ENCODE measurements around the gene ANGPT4.
A peak's percentile ranks its signal among the peaks of the same experiment; 100 is the strongest.

DNA sequence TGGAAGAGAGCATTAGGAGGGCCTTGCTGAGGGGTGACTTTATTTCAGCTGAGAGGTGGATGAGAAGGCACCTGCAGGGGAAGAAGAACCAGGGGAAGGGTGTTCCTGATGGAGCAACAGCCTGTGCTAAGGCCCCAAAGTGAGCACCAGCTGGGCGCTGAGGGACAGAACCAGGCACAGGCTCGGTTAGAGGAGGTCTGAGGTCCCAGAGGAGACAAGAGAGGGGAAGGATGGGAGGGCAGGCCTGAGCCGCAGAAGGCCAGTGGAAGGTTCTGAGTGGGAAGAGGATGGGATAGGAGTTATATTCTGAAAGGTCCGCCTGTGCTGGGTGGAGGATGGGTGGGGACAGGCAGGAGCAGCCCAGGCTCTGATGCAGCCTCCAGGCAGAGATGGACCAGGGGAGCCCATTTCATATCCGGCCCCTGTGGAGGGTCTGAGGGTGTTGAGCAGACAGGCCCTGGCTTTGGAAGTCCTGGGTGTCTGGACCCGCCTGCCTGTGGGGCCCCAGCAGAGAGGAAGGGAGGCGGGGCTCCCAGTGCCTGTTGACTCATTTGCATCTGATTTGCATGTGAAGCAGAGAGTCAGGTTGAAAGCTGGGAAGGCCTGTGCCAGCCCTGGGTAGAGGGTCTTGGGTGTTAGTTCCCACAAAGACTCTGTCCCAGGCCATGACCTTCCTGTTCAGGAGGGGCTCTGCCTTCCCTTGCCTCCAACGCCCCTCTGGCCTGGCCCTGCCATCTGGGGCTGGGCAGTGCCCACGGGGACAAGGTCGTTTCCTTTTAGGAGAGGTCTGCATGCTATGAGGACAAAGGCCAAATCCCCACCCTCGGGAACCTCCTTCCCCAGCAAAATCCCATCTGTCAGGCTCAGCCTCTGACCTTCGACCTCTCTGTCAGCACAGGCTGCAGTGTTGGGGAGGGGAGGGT is 93.2 kb downstream of the ANGPT4 start:
- TF ChIP-seq POLR2AphosphoS5 (IDR thresholded peaks at IDR 0.05; ENCODE audit: low read depth, low read length) (no peak), YY1 (IDR thresholded peaks at IDR 0.05; ENCODE audit: insufficient read depth, insufficient replicate concordance, low read depth, low read length) (no peak), GTF2F1 (IDR thresholded peaks at IDR 0.05; ENCODE audit: low read length) (no peak), ZNF318 (CRISPR knock-in tag; IDR thresholded peaks at IDR 0.05) (0 out of 2 replicates have a peak, but pooled peaks have one; percentile 12), POLR2AphosphoS2 (IDR thresholded peaks at IDR 0.05; ENCODE audit: low read depth, low read length) (no peak), ZSCAN20 (CRISPR knock-in tag; IDR thresholded peaks at IDR 0.05; ENCODE audit: borderline replicate concordance) (no peak), ZBTB33 (CRISPR knock-in tag; IDR thresholded peaks at IDR 0.05) (no peak), EZH2 (conservative IDR thresholded peaks at IDR 0.05; ENCODE audit: low read depth, low read length) (no peak)
- TF ChIP-seq, protein P1, sequence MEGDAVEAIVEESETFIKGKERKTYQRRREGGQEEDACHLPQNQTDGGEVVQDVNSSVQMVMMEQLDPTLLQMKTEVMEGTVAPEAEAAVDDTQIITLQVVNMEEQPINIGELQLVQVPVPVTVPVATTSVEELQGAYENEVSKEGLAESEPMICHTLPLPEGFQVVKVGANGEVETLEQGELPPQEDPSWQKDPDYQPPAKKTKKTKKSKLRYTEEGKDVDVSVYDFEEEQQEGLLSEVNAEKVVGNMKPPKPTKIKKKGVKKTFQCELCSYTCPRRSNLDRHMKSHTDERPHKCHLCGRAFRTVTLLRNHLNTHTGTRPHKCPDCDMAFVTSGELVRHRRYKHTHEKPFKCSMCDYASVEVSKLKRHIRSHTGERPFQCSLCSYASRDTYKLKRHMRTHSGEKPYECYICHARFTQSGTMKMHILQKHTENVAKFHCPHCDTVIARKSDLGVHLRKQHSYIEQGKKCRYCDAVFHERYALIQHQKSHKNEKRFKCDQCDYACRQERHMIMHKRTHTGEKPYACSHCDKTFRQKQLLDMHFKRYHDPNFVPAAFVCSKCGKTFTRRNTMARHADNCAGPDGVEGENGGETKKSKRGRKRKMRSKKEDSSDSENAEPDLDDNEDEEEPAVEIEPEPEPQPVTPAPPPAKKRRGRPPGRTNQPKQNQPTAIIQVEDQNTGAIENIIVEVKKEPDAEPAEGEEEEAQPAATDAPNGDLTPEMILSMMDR (CRISPR knock-in tag; IDR thresholded peaks at IDR 0.05), result no peak
- TF ChIP-seq, protein P2, sequence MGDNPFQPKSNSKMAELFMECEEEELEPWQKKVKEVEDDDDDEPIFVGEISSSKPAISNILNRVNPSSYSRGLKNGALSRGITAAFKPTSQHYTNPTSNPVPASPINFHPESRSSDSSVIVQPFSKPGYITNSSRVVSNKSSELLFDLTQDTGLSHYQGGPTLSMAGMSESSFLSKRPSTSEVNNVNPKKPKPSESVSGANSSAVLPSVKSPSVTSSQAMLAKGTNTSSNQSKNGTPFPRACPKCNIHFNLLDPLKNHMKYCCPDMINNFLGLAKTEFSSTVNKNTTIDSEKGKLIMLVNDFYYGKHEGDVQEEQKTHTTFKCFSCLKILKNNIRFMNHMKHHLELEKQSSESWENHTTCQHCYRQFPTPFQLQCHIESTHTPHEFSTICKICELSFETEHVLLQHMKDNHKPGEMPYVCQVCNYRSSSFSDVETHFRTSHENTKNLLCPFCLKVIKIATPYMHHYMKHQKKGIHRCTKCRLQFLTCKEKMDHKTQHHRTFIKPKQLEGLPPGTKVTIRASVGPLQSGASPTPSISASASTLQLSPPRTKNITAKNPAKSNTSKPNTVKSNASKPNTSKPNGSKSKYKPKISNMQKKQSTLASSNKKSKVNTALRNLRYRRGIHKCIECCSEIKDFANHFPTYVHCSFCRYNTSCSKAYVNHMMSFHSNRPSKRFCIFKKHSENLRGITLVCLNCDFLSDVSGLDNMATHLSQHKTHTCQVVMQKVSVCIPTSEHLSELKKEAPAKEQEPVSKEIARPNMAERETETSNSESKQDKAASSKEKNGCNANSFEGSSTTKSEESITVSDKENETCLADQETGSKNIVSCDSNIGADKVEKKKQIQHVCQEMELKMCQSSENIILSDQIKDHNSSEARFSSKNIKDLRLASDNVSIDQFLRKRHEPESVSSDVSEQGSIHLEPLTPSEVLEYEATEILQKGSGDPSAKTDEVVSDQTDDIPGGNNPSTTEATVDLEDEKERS (CRISPR knock-in tag; IDR thresholded peaks at IDR 0.05), result no peak
